SW 1271 (cell line): Measurements from ENCODE around the gene OLFML3.

Experiments used
- DNase-seq, 2 experiments: peaks; one replicate each; lab custom pipeline; 2025; lab: John Stamatoyannopoulos, UW

Gene OLFML3

DNA sequence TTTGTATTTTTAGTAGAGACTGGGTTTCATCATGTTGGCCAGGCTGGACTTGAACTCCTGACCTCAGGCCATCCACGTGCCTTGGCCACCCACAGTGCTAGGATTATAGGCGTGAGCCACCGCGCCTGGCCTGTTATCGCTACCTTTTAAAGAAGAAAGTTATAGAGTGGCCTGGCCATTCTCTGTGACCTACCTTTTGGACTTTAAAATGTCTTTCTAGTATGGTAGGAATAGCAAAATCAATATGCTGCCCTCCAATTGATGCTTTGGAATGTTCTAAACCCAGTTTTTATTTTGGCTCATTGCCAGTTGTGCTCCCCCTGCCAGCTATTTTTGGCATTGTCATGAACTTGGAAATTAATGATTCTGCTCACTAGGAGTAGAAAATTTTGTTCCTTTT, 30.3 kb upstream of the OLFML3 start:
- DNase-seq = peak in 1 of 2 experiments; percentile 31

DNA sequence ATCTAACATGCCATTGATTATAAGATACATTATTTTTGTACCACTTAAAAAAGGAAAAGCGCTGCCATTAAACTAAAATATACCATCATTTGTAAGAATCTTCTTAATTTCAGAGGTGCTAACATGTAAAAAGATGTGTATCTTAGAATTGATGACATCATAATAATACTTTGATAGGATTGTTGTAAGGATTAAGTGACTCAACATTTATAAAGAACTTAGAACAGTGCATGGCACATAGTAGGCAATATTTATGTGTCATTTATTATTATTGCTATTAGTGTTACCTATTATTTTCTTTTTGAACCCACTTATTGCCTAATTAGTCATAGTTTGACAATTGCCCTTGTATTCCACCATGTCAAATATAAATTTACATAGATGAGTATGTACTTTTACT, 28.4 kb upstream of the OLFML3 start:
- DNase-seq = no peak

DNA sequence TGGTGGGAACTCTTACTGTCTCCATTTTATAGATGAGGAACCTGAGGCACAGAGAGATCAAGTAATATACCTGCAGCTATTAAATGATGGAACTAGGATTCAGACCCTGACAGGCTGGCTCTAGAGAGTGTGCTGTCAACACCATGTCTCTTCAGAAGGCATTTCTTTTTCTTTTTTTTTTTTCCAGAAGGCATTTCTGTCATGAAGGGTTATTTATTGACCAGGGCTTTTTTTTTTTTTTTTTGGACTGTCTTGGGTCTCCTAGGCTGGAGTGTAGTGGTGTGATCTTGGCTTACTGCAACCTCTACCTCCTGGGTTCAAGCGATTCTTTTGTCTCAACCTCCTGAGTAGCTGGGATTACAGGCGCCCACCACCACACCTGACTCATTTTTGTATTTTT, 27.6 kb upstream of the OLFML3 start:
- DNase-seq = no peak

DNA sequence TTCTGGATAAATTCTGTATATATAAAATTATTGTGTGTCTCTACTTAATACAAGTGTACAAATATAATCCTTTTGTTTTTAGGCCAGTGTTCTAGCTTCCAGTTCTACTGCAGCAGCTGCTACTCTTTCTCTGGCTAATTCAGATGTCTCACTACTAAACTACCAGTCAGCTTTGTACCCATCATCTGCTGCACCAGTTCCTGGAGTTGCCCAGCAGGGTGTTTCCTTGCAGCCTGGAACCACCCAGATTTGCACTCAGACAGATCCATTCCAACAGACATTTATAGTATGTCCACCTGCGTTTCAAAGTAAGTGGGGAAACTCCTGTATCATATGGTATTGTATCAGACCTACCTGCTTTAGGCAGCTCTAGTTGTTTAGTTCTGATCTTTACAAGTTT, 21.3 kb upstream of the OLFML3 start:
- no peak for DNase-seq

DNA sequence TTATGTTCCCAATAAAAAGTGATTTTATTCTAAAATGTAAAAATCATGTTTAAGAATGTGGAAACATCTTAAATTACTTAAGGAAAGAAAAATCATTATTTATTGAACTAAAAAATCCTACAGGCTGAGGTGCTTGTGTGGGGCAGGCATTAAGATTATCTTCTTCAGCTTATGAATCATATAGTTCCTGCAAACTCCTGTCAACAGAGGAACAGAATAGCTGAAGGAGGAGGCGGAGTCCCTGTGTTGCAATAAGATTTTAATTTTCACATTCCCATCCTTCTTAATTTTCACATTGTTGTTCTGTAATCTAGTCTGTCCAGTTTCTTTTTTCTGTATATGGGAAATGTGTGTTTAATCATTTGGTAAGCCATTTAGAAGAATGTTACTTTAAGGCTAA, 20.6 kb upstream of the OLFML3 start:
- DNase-seq = no peak

DNA sequence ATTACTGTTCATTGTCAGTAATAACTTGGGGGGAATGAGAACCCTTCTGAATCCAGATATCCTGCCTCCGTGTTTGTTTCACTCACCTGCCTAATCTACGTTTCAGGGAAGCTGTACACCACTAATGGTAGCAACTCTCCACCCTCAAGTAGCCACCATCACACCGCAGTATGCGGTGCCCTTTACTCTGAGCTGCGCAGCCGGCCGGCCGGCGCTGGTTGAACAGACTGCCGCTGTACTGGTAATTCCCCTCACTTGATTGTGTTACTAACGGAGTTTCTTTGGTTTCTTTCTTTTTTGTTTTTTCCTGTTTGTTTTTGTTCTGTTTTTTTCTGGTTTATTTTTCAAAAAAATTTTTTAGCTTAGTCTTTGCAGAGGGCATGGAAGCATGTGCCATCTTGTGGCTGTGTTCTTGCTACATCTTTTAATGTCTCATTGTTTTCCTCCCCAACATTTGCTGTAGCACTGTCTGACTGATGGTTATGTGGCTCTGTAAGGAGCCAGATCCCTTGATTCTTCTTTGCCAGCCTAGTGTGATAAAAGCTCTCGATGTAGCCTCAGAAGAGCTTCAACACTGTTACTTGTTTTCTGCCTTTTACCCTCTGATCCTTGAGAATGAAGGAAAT, 15.9 kb upstream of the OLFML3 start:
- no peak for DNase-seq

DNA sequence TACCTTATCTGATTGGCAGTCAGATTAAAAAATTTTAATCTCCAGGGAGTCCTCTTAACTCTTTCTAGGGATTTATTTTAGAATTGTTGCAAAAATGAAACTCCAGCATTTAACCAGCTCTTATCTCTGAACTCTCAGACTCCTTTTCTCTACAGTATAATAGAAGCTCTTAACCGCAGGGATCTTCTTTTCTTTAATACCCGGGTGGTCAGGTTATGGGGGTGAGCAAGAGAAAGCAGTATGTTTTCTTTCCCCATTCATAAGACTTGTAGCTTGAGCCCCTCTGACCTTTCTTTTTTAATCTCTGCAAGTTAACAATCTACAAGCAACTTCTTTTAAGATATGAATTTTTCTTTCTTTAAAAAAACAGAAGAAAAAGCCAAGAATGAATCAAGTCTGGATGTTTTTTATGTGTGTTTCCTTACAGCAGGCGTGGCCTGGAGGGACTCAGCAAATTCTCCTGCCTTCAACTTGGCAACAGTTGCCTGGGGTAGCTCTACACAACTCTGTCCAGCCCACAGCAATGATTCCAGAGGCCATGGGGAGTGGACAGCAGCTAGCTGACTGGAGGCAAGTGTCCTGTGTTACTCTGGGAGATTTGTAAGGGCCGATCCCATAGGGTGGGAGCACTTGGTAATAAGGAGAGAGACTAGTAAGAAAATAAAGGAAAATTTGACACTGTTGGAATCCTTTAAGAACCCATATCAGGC, 13.4 kb upstream of the OLFML3 start:
- no peak for DNase-seq

DNA sequence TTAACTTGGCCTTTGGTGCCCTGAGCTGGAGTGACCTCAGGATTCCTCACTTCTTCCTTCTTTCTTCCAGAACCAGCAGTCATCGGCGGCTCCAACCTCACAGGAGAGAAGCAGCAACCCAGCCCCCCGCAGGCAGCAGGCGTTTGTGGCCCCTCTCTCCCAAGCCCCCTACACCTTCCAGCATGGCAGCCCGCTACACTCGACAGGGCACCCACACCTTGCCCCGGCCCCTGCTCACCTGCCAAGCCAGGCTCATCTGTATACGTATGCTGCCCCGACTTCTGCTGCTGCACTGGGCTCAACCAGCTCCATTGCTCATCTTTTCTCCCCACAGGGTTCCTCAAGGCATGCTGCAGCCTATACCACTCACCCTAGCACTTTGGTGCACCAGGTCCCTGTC, 6.3 kb upstream of the OLFML3 start:
- no peak for DNase-seq

DNA sequence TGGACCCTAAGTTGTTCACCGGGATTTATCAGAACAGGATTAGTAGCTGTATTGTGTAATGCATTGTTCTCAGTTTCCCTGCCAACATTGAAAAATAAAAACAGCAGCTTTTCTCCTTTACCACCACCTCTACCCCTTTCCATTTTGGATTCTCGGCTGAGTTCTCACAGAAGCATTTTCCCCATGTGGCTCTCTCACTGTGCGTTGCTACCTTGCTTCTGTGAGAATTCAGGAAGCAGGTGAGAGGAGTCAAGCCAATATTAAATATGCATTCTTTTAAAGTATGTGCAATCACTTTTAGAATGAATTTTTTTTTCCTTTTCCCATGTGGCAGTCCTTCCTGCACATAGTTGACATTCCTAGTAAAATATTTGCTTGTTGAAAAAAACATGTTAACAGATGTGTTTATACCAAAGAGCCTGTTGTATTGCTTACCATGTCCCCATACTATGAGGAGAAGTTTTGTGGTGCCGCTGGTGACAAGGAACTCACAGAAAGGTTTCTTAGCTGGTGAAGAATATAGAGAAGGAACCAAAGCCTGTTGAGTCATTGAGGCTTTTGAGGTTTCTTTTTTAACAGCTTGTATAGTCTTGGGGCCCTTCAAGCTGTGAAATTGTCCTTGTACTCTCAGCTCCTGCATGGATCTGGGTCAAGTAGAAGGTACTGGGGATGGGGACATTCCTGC, 3.9 kb upstream of the OLFML3 start:
- DNase-seq = no peak

DNA sequence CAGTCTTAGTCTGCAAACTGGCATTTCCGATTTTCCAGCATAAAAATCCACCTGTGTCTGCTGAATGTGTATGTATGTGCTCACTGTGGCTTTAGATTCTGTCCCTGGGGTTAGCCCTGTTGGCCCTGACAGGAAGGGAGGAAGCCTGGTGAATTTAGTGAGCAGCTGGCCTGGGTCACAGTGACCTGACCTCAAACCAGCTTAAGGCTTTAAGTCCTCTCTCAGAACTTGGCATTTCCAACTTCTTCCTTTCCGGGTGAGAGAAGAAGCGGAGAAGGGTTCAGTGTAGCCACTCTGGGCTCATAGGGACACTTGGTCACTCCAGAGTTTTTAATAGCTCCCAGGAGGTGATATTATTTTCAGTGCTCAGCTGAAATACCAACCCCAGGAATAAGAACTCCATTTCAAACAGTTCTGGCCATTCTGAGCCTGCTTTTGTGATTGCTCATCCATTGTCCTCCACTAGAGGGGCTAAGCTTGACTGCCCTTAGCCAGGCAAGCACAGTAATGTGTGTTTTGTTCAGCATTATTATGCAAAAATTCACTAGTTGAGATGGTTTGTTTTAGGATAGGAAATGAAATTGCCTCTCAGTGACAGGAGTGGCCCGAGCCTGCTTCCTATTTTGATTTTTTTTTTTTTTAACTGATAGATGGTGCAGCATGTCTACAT, 2.5 kb upstream of the OLFML3 start:
- DNase-seq = peak; percentile 15 to 52

DNA sequence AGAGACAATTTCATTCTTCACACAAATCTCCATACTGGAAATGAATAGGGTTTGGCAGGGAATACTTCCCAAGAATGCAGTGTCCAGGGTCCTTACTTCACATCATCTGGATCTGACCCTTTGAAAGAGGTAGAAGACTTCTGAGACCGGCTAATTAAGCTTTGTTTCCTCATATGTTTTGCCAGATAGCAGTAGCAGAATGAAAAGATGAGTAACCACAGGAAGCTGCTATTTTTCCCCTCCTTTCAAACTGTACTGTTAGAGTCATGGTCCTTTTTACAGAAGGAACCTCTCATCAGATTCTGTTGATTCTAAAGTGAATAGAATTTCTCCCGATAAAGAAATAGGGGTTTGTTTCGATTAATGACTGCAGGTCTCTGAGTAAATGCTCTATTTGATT, 1.4 kb upstream of the OLFML3 start:
- no peak for DNase-seq

DNA sequence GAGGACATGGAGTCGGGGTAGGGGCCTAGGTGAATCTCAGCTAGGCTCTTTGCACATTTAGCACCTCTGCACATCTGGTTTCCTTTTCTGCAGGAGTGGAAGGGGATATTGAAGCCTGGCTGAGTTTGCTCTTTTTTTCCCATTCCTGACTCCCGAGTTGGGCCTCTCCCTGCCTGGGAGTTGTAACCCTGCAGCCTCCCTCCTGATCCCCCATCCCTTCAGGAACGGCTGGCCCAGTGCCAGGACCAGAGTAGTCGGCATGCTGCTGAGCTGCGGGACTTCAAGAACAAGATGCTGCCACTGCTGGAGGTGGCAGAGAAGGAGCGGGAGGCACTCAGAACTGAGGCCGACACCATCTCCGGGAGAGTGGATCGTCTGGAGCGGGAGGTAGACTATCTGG, 836 bp downstream of the OLFML3 start:
- no peak for DNase-seq

DNA sequence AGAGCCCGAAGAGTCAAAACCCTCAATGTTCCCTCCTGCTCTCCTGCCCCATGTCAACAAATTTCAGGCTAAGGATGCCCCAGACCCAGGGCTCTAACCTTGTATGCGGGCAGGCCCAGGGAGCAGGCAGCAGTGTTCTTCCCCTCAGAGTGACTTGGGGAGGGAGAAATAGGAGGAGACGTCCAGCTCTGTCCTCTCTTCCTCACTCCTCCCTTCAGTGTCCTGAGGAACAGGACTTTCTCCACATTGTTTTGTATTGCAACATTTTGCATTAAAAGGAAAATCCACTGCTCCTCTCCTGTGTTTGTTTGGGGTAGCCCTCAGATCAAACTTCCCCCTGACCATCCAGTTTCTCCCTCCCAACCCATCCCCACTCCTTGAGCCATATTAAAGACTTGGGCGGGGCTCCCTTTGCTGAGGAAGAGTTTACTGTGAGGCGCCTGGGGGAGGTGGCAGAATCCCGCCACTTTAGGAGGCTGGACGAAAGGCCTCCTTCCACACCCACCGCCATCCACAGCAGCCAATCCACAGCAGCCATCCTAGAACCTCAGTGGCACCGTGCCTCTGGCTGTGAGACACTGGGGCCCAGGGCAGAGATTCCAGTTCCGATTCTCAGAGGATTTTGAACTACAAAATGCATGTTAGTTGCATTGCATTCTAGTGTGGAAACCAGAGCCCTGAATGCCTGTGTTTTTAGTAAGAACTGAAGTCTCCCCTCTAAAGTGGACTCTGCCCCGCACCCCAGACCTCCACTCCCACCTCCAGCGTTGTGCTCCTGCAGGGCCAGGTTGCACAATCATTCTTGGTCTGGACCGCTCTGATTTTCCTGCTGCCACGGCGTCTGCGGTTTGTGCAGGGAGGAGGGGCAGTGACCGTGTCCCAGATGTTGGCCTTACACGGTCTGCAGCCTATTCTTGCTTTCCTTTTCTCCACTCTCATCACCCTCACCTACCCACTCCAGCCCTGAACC, 3.0 kb downstream of the OLFML3 start:
- no peak for DNase-seq

DNA sequence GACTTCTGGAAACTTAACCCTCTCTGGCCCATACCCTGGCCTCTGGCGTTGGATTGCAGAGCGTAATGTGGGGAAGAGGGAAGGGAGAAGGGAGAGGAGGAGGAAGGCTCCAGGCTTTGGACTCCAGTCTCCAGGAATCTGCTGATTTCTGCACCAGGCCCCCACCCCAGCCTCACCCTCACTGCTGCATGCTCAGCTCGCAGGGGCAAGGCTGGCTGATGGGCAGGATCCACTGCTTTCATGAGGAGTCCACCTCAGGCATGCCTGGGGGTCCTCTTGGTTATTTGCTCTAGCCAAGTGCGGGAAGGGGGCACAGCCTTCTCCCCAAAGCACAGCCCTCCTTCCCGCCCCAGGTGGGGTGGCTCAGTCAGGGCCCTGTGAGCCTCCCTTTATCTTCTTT, 3.7 kb downstream of the OLFML3 start:
- no peak for DNase-seq

DNA sequence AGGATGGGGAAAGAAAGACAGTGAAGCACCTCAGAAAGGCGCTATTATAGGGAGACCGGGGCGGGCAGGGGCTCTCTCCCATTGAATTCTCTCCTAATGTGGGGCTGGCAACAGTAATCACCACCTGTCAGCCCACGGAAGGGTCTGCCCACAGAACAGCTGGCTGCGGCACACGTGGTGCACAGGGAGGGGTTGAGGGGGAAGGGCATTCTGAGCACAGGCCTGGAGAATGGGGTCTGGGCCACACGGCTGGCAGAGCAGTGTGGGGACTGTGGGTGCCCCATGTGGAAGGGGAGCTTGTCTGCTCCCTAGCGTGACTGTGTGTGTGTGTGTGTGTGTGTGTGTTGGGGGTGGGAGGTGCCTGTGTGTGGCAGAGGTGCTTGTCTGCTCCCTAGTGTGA, 4.1 kb downstream of the OLFML3 start:
- no peak for DNase-seq

DNA sequence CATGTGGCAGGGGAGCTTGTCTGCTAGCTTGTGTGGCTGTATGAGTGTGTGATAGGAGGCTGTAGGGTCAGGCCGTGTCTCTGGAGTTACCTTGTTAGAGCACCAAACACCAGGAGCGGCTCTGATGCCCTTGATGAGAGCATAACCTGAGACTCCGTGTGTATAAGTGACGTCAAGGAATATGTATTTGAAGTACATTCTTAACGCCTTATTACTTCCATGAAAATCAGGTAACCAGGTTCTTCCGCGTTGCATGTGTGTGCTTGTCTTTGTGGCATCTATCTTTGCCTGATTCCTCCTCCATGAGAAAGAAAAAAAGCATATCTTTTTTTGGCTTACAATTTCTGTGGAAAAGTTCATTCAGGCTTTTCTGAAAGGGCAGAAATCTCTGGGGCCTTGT, 4.6 kb downstream of the OLFML3 start:
- DNase-seq = no peak

DNA sequence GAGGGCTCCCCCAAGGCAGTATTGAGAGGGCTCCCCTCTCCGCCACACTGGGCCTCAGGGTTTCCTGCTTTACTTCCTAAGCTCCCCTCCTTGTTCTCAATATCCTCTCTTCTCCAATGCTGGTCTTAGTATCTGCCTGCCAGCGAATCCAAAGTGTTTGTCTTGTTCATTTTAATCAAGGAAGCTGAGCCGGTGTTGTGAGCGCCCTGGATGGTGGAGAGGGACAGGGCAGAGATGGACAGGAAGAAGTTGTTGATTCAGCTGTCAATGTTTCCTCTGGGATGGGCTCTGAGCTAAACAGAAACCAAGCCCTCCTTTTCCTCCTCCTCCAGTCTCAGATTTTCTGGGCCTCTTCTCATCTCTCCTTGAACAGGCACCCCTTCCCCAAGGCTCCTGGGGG, 5.4 kb downstream of the OLFML3 start:
- DNase-seq = no peak

DNA sequence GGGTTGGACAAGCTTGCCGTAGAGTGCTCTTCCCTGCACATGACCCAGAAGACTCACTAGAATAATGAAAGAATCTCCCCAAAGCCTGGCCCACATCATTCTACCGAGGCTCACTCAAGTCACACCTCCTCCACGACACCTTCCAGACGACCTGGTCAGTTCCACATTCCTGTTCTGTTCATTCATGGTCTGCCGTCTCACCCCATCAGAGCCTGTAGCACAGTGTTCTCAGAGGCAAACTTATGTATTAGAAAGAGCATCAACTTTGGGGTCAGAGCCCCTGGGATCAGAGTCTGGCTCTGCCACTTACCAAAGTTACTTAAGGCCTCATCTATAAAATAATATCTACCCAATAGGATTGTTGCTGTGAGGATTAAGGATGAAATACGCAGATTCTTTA, 7.5 kb downstream of the OLFML3 start:
- DNase-seq = no peak

DNA sequence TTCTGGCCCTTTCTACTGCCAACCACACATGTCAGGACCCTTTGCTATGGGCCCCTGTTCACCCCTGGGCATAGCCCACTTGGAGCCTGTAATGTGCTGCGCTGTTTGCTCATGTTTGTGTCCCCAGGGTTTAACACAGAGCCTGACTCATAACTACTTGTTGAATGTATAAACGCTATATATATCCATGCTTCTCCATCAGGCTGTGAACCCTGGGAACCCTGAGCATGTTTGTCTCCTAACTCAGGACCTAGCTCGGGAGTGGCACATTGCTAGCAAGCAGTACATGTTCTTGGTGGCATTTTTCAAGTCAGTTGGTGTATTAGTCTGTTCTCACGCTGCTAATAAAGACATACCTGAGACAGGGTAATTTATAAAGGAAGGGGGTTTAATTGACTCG, 8.0 kb downstream of the OLFML3 start:
- no peak for DNase-seq

DNA sequence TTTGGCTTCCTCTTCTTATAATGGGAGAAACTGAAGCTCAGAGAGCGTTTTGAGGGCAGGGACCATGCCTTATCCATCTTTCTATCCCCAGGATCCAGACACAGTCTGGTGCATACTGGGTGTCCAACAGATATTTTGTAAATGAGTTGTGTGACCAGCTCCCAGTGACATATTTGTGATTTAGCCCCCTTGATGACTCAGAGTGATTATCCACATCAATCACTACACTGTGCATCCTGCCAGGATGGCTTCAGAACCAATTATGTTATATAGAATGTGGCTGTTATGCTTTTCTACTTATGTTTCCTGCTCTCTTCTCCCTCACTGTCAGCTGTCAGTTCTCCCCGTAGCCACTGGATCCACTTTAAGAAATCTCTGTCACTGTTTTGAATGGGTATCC, 11.3 kb downstream of the OLFML3 start:
- DNase-seq = no peak

DNA sequence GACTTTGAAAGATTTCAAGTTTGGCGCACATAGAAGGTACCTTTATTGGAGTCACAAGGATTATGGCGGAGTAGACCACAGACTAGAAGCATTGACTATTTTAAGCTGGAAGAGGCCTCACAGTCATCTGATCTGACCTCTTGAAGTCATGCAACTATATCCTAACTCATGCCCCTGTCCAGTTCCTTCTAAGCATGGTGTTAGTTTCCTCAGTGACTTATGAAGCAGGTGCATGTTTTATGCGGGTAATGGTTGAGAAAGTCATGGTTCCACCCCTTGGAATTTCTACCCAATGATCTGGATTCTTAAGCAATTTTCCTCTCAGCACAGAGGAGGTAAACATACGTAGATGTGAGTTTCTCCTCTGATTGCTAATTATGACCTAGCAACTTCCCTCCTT, 11.7 kb downstream of the OLFML3 start:
- DNase-seq = no peak

DNA sequence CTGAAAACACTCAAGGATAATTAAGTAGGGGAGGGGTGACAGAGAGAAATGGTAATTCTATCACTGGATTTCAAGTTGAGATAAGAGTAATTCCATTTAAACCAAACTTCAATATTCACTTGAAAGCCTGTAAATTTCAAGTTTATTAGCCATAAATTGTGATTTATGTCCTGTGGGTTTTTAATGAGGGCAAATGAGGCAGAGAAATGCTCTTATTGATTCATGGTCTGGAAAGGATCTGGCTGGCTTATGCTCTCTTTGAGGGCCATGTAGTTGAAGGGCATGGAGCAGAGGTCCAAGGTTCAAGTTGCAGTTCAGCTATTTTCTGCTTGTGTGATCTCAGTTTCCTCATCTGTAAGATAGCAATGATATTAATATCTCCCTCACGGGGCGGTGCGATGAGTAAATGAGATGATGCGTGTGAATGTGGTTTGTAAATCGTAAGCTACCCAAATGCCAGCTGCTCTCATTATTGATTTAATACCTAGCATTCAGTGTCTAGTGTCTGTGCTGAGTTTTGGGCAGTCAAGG, 12.3 kb downstream of the OLFML3 start:
- no peak for DNase-seq
